Colonic mucosa (tissue), 4 donors: ENCODE measurements around the gene SPATA45. TPM values are rescaled to one million over a fixed set of nuclear protein-coding genes. Genes with fewer than 3 reads are reported as not detected.

ENCODE experiments used
- DNase-seq: peaks from one replicate; pipeline ENCODE4 v3.0.0-alpha.2; 2020
- H3K27ac ChIP-seq: fragments of 200-600 bp; one replicate; pipeline ENCODE4 v1.8.0; 2021
- H3K27me3 ChIP-seq: fragments of 200-600 bp; one replicate; pipeline ENCODE4 v1.8.0; 2021
- H3K36me3 ChIP-seq: fragments of 200-600 bp; one replicate; pipeline ENCODE4 v1.8.0; 2021
- H3K4me1 ChIP-seq: fragments of 200-600 bp; one replicate; pipeline ENCODE4 v1.8.0; 2021; ENCODE audit warnings: mild to moderate bottlenecking
- H3K4me3 ChIP-seq: fragments of 200-600 bp; one replicate; pipeline ENCODE4 v1.8.0; 2021
- H3K9ac ChIP-seq, 2 donors: one replicate each; pipeline ENCODE4 v1.7.0; 2013; ENCODE audit warnings: control low read depth in 2 of 2, low read depth in 2 of 2, low read length in 2 of 2
- H3K9me3 ChIP-seq: fragments of 200-600 bp; one replicate; pipeline ENCODE4 v1.8.0; 2021
- CTCF ChIP-seq: fragments of 200-600 bp; IDR thresholded peaks from one replicate; pipeline ENCODE4 v1.8.0; 2022; ENCODE audit warnings: antibody characterized with exemption, mild to moderate bottlenecking
- intact Hi-C: fragments of 100-400 bp; cut with DNase I; formaldehyde crosslinking; loops from one replicate; pipeline ENCODE4 v1.14.1; 2022
- total RNA-seq, 2 donors: library from RNA; stranded (reverse); fragmentation: NEBNext Ultra II Directional in 1 of 2; extraction: Animal tissue kit (Norgen Biotek cat#: 25700) in 1 of 2; gene quantifications; one replicate each; pipeline ENCODE4 v1.2.1, GENCODE V29; 2021
- donor health status: healthy.
- donor health status: DM: no; HTN: no; CAD: no.
- donor health status: DM: no; HTN: no; CAD: no.

The SPATA45 gene
- total RNA-seq, 2 donors from 2014 or later = not detected

- Histone ChIP-seq H3K4me1 (peaks cover 6% of the 10 kb centered on the region), H3K9ac (no peak overlapping the region), H3K36me3 (no peaks in the 10 kb centered on the region), H3K9me3 (no peaks in the 10 kb centered on the region), H3K27ac (no peak overlapping the region), H3K27me3 (no peaks in the 10 kb centered on the region), H3K4me3 (no peak overlapping the region)
- intact Hi-C loops = no loop called here
- DNase-seq = no peak
- no peak for TF ChIP-seq CTCF
These were observed 52.9 kb downstream of the SPATA45 start for GRCh38 chr1:212794561-212795014.

- Histone ChIP-seq H3K27me3 (no peaks in the 10 kb centered on the region), H3K4me3 (peak overlapping the region; percentile 91), H3K4me1 (peaks cover 6% of the 10 kb centered on the region), H3K36me3 (no peaks in the 10 kb centered on the region), H3K27ac (peak overlapping the region; percentile 96), H3K9me3 (no peaks in the 10 kb centered on the region), H3K9ac (peak overlapping the region; percentile 78 to 94)
- TF ChIP-seq CTCF = no peak
- intact Hi-C loops = no loop called here
- DNase-seq = no peak
These were observed 55.0 kb downstream of the SPATA45 start for GRCh38 chr1:212792396-212792908.

GRCh38 chr1:212791676-212792395, 55.6 kb downstream of the SPATA45 start, which contains the start of the genes NSL1 and TATDN3:
NSL1 (minus strand) TSS chr1:212791777; CDS start chr1:212791763, 14 bp downstream.
TATDN3 (plus strand) TSS chr1:212791894; CDS start chr1:212791922, 28 bp downstream.
- peak within 1 kb of the TSS; percentile 91 for H3K4me3 ChIP-seq
- H3K36me3 ChIP-seq = no peaks in the 10 kb centered on the region
- no peaks in the 10 kb centered on the region for H3K27me3 ChIP-seq
- H3K9ac ChIP-seq = peak within 1 kb of the TSS; percentile 78 to 94
- no peaks in the 10 kb centered on the region for H3K9me3 ChIP-seq
- peak within 1 kb of the TSS; percentile 96 for H3K27ac ChIP-seq
- peaks cover 6% of the 10 kb centered on the region for H3K4me1 ChIP-seq
- no peak for TF ChIP-seq CTCF
- peak; percentile 96 for DNase-seq
- intact Hi-C loops = no loop called here

GRCh38 chr1:212791261-212791675, 56.2 kb downstream of the SPATA45 start:
- no peak for DNase-seq
- Histone ChIP-seq H3K27ac (peak overlapping the region; percentile 96), H3K4me1 (peaks cover 6% of the 10 kb centered on the region), H3K4me3 (peak overlapping the region; percentile 91), H3K36me3 (peaks cover 5% of the 10 kb centered on the region), H3K9ac (peak overlapping the region; percentile 78 to 94), H3K9me3 (no peaks in the 10 kb centered on the region), H3K27me3 (no peaks in the 10 kb centered on the region)
- intact Hi-C loops = no loop called here
- no peak for TF ChIP-seq CTCF

- DNase-seq = no peak
- TF ChIP-seq CTCF = no peak
- Histone ChIP-seq H3K9me3 (no peaks in the 10 kb centered on the region), H3K27me3 (no peaks in the 10 kb centered on the region), H3K27ac (no peak overlapping the region), H3K9ac (no peak overlapping the region), H3K4me1 (peaks cover 6% of the 10 kb centered on the region), H3K36me3 (peaks cover 5% of the 10 kb centered on the region), H3K4me3 (no peak overlapping the region)
- intact Hi-C loops = loop anchor here (10.0 kb wide), 1 partner anchor 331 kb away; no protein-coding TSS in a partner anchor
These were observed 61.6 kb downstream of the SPATA45 start for GRCh38 chr1:212785871-212786270.
